Ishikawa (cell line): ENCODE results near the gene WHRN.

Source experiments
- EP300 ChIP-seq: IDR thresholded peaks from 2 replicates; pipeline ENCODE4 v1.6.1; 2012; ENCODE audit warnings: borderline replicate concordance
- MAX ChIP-seq: IDR thresholded peaks from 2 replicates; pipeline ENCODE4 v1.6.1; 2012
- REST ChIP-seq: IDR thresholded peaks from 2 replicates; pipeline ENCODE4 v1.6.1; 2012; ENCODE audit warnings: low read depth, mild to moderate bottlenecking
- TEAD4 ChIP-seq: IDR thresholded peaks from 2 replicates; pipeline ENCODE4 v1.6.1; 2012
- ZBTB7A ChIP-seq: IDR thresholded peaks from 2 replicates; pipeline ENCODE4 v1.6.1; 2012; ENCODE audit warnings: low read depth

GRCh38 chr9:114397219-114397847, 107.9 kb downstream of the WHRN start:
- TF ChIP-seq MAX (no peak), REST (no peak), ZBTB7A (no peak), EP300 (no peak), TEAD4 (no peak)
